HCT116 (cell line): Measurements from ENCODE around the gene ZNF692. TPM values are rescaled to one million over a fixed set of nuclear protein-coding genes. Genes with fewer than 3 reads are reported as not detected.

Experiments used
- ATAC-seq: fragments of 200-7000 bp; cut with Tn5 transposase; 2 replicates; pipeline ENCODE4 v1.9.1; 2020; ENCODE audit warnings: mild to moderate bottlenecking, moderate library complexity
- BruUV-seq: library from RNA; stranded (reverse); fragments of 400-500 nt; replicated peaks from 2 replicates; lab custom pipeline; 2021; lab: Mats Ljungman, UMichigan
- CTCF ChIA-PET: fragments of 300-600 bp; sonication (Branson Sonifier 250); formaldehyde crosslinking; loops from one replicate; lab custom pipeline; 2021; ENCODE audit warnings: antibody characterized with exemption; lab: Charles Lee
- POLR2A ChIA-PET: fragments of 300-600, 350-600 bp; sonication (Branson Sonifier 250); formaldehyde crosslinking; loops from one replicate; lab custom pipeline; 2021; ENCODE audit warnings: antibody characterized with exemption; lab: Charles Lee
- RAD21 ChIA-PET, 2 experiments: fragments of 300-600 bp; sonication (Branson Sonifier 250); formaldehyde crosslinking; loops; one replicate each; lab custom pipeline; 2023; ENCODE audit warnings: low total read pairs in 2 of 2; ENCODE audit not compliant: uncharacterized antibody in 2 of 2, unreplicated experiment in 2 of 2, low non-redundant PET in 1 of 2; lab: Charles Lee
- DNase-seq: peaks from one replicate; pipeline ENCODE4 v3.0.0-alpha.2; 2010; ENCODE audit warnings: low read depth, low spot score
- H2AFZ ChIP-seq: fragments of 200-600 bp; shearing (Covaris generic), sonication (generic); 2 replicates; pipeline ENCODE4 v1.6.1; 2017; ENCODE audit warnings: low read depth, mixed run types, mixed read lengths, antibody characterized with exemption, low read length; ENCODE audit not compliant: poor library complexity, severe bottlenecking
- H3K27ac ChIP-seq: 2 replicates; pipeline ENCODE4 v1.5.1; 2012; ENCODE audit warnings: low read depth, low read length
- H3K27me3 ChIP-seq: fragments of 200-600 bp; sonication (generic); 2 replicates; pipeline ENCODE4 v1.6.1; 2016; ENCODE audit warnings: mixed run types, low read length, mixed read lengths; ENCODE audit not compliant: insufficient read depth
- H3K36me3 ChIP-seq, 2 experiments: fragments of 200-500 bp in 1 of 2; fragments of 200-600 bp in 1 of 2; sonication (Bioruptor generic) in 1 of 2; sonication (generic) in 1 of 2; 2 replicates each; pipeline versions ENCODE4 v1.5.1 to v1.6.1; 2014 to 2016; ENCODE audit warnings: low read length in 2 of 2, inconsistent platforms in 1 of 2, mixed read lengths in 1 of 2, mixed run types in 1 of 2; ENCODE audit not compliant: insufficient read depth in 2 of 2, control insufficient read depth in 1 of 2
- H3K4me1 ChIP-seq, 2 experiments: fragments of 200-600 bp in 1 of 2; sonication (generic) in 1 of 2; 2 replicates each; pipeline versions ENCODE4 v1.5.1 to v1.6.1; 2012 to 2017; ENCODE audit warnings: low read length in 2 of 2, inconsistent platforms in 1 of 2, mild to moderate bottlenecking in 1 of 2, mixed read lengths in 1 of 2, mixed run types in 1 of 2, moderate library complexity in 1 of 2; ENCODE audit not compliant: insufficient read depth in 2 of 2, control insufficient read depth in 1 of 2
- H3K4me2 ChIP-seq: fragments of 200-600 bp; sonication (generic); 2 replicates; pipeline ENCODE4 v1.6.1; 2017; ENCODE audit warnings: mixed run types, low read length, mixed read lengths
- H3K4me3 ChIP-seq, 2 experiments: fragments of 200-600 bp in 1 of 2; sonication (generic) in 1 of 2; replicated peaks in 1 of 2; 2 replicates each; pipeline ENCODE4 v1.5.1; 2011 to 2016; ENCODE audit warnings: low read length in 2 of 2, control low read depth in 1 of 2, low read depth in 1 of 2, mild to moderate bottlenecking in 1 of 2, mixed read lengths in 1 of 2, mixed run types in 1 of 2
- H3K79me2 ChIP-seq: fragments of 200-600 bp; sonication (generic); 2 replicates; pipeline ENCODE4 v1.6.1; 2017; ENCODE audit warnings: mild to moderate bottlenecking, mixed run types, low read length, moderate library complexity, mixed read lengths; ENCODE audit not compliant: insufficient read depth
- H3K9ac ChIP-seq: fragments of 200-600 bp; sonication (generic); 2 replicates; pipeline ENCODE4 v1.6.1; 2016; ENCODE audit warnings: low read length, mixed read lengths
- H3K9me2 ChIP-seq: fragments of 200-600 bp; sonication (generic), shearing (Covaris generic); 2 replicates; pipeline ENCODE4 v1.6.1; 2017; ENCODE audit warnings: mixed run types, mild to moderate bottlenecking, moderate library complexity; ENCODE audit not compliant: insufficient read depth
- H3K9me3 ChIP-seq, 2 experiments: fragments of 200-500 bp in 1 of 2; fragments of 200-600 bp in 1 of 2; sonication (Bioruptor generic) in 1 of 2; sonication (generic) in 1 of 2; 2 replicates each; pipeline ENCODE4 v1.6.1; 2014 to 2017; ENCODE audit warnings: low read length in 2 of 2, mixed read lengths in 2 of 2, inconsistent platforms in 1 of 2, low read depth in 1 of 2, mild to moderate bottlenecking in 1 of 2, mixed run types in 1 of 2, moderate library complexity in 1 of 2; ENCODE audit not compliant: control insufficient read depth in 1 of 2, insufficient read depth in 1 of 2
- H4K20me1 ChIP-seq: fragments of 200-600 bp; sonication (generic), shearing (Covaris generic); 2 replicates; pipeline ENCODE4 v1.6.1; 2017; ENCODE audit warnings: mixed run types, mild to moderate bottlenecking, moderate library complexity; ENCODE audit not compliant: insufficient read depth
- CBX3 ChIP-seq: IDR thresholded peaks from 2 replicates; pipeline ENCODE4 v1.6.1; 2012; ENCODE audit warnings: low read depth
- CEBPB ChIP-seq: IDR thresholded peaks from 2 replicates; pipeline ENCODE4 v1.6.1; 2012; ENCODE audit warnings: low read depth
- EGR1 ChIP-seq: IDR thresholded peaks from 2 replicates; pipeline ENCODE4 v1.6.1; 2012; ENCODE audit warnings: low read depth
- ELF1 ChIP-seq: IDR thresholded peaks from 2 replicates; pipeline ENCODE4 v1.6.1; 2012; ENCODE audit warnings: low read depth, borderline replicate concordance
- EZH2phosphoT487 ChIP-seq: fragments of 200-600 bp; IDR thresholded peaks from 2 replicates; pipeline ENCODE4 v1.6.1; 2018; ENCODE audit warnings: antibody characterized with exemption, borderline replicate concordance
- JUND ChIP-seq: IDR thresholded peaks from 2 replicates; pipeline ENCODE4 v1.6.1; 2012
- POLR2AphosphoS5 ChIP-seq: IDR thresholded peaks from 2 replicates; pipeline ENCODE4 v1.6.1; 2011; ENCODE audit warnings: mild to moderate bottlenecking, low read depth, low read length, moderate library complexity
- RAD21 ChIP-seq: IDR thresholded peaks from 2 replicates; pipeline ENCODE4 v1.6.1; 2012; ENCODE audit warnings: low read depth, mild to moderate bottlenecking
- REST ChIP-seq: IDR thresholded peaks from 2 replicates; pipeline ENCODE4 v1.6.1; 2012; ENCODE audit warnings: low read depth
- SRF ChIP-seq: IDR thresholded peaks from 2 replicates; pipeline ENCODE4 v1.6.1; 2012; ENCODE audit warnings: low read depth
- TCF7L2 ChIP-seq: IDR thresholded peaks from 2 replicates; pipeline ENCODE4 v1.7.0; 2011; ENCODE audit warnings: borderline replicate concordance, inconsistent platforms; ENCODE audit not compliant: insufficient read depth, insufficient read length; ENCODE audit errors: extremely low read depth
- YY1 ChIP-seq: IDR thresholded peaks from 2 replicates; pipeline ENCODE4 v1.6.1; 2011; ENCODE audit warnings: low read length, low read depth, moderate library complexity, mild to moderate bottlenecking; ENCODE audit not compliant: insufficient replicate concordance; ENCODE audit errors: extremely low read depth
- ZBTB33 ChIP-seq: IDR thresholded peaks from 2 replicates; pipeline ENCODE4 v1.6.1; 2011; ENCODE audit warnings: mild to moderate bottlenecking, low read length, moderate library complexity; ENCODE audit not compliant: insufficient replicate concordance; ENCODE audit errors: extremely low read depth
- ZFX ChIP-seq: fragments of 450-650 bp; IDR thresholded peaks from 2 replicates; pipeline ENCODE4 v1.6.1; 2017
- intact Hi-C: fragments of 100-400 bp; cut with micrococcal nuclease; formaldehyde crosslinking; loops from 2 replicates; pipeline ENCODE4 v1.10.0; 2022
- total RNA-seq: library from RNA; stranded (reverse); gene quantifications from one replicate; pipeline ENCODE4 v1.2.1, GENCODE V29; 2021; ENCODE audit not compliant: unreplicated experiment
- TF ChIP-seq, protein P1 (sequence below): IDR thresholded peaks from 2 replicates; pipeline ENCODE4 v1.6.1; 2012

The ZNF692 gene
- total RNA-seq, 1 experiment from 2014 or later, result 76.2 TPM

DNA sequence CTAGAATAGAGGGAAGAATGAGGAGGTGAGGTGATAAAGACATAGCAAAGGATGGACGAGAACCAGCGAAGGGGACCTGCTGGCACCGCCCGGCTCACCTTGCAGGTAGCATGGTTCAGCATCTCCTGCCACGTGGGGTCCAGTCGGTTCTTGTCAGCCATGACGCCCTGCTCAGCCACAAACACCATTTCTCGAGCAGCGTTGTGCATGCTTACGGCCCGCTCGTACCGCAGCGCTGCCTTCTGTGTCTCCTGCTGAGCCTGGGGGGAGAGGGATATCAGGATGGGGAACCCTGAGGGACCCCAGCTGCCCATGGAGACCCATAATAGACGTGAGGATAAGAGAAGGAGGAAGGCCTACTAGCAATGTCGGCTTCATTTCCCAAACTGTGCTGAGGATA lies 44.5 kb downstream of the ZNF692 start:
- no peak overlapping the region for H3K4me2 ChIP-seq
- no peaks in the 10 kb centered on the region for H3K4me1 ChIP-seq
- DNase-seq (no peak), ATAC-seq (no peak)
- no peaks in the 10 kb centered on the region for H3K9me3 ChIP-seq
- POLR2A ChIA-PET, result no interaction called here
- no peaks in the 10 kb centered on the region for H3K9me2 ChIP-seq
- no peak overlapping the region for H3K9ac ChIP-seq
- H3K27ac ChIP-seq, result no peak overlapping the region
- intact Hi-C loops, result no loop called here
- CTCF ChIA-PET, result no interaction called here
- H2AFZ ChIP-seq, result no peak overlapping the region
- H3K27me3 ChIP-seq, result no peaks in the 10 kb centered on the region
- RAD21 ChIA-PET, result no interaction called here
- H3K4me3 ChIP-seq, result no peak overlapping the region
- no peaks in the 10 kb centered on the region; the same call in 1 of the 2 replicates for H3K79me2 ChIP-seq
- BruUV-seq, result no TSS peak
- TF ChIP-seq REST, result no peak
- no peak for TF ChIP-seq RAD21
- TF ChIP-seq SRF, result no peak
- TF ChIP-seq, protein P1, sequence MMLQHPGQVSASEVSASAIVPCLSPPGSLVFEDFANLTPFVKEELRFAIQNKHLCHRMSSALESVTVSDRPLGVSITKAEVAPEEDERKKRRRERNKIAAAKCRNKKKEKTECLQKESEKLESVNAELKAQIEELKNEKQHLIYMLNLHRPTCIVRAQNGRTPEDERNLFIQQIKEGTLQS, result no peak
- TF ChIP-seq EZH2phosphoT487, result no peak
- TF ChIP-seq ELF1, result no peak
- TF ChIP-seq JUND, result no peak
- no peak for TF ChIP-seq ZFX
- TF ChIP-seq CEBPB, result no peak
- TF ChIP-seq CBX3, result no peak
- TF ChIP-seq TCF7L2, result no peak
- no peak for TF ChIP-seq YY1
- TF ChIP-seq EGR1, result no peak
- TF ChIP-seq ZBTB33, result no peak
- TF ChIP-seq POLR2AphosphoS5, result no peak
- H4K20me1 ChIP-seq, result no peaks in the 10 kb centered on the region
- peaks cover 6 to 26% of the 10 kb centered on the region in 2 experiments; a peak in 3 of 4 replicates for H3K36me3 ChIP-seq
